Upper lobe of left lung (tissue), 4 donors: ENCODE measurements around the gene SPESP1.

ENCODE experiments used
- CTCF ChIP-seq, 6 experiments: fragments of 450-650 bp in 4 of 6; fragments of 200-600 bp in 2 of 6; sonication (generic) in 2 of 6; IDR thresholded peaks; one replicate each; pipeline ENCODE4 v1.5.1; 2016 to 2019; ENCODE audit warnings: antibody characterized with exemption in 6 of 6
- POLR2A ChIP-seq, 4 donors: fragments of 450-650 bp; IDR thresholded peaks; one replicate each; pipeline ENCODE4 v1.5.1; 2016 to 2017; ENCODE audit warnings: antibody characterized with exemption in 4 of 4, mild to moderate bottlenecking in 2 of 4

GRCh38 chr15:68979816-68980215, 49.5 kb downstream of the SPESP1 start:
- TF ChIP-seq CTCF (IDR thresholded peaks at IDR 0.05) (no peak), POLR2A (IDR thresholded peaks at IDR 0.05) (no peak)
